Measurements from ENCODE around the gene SLCO2B1. TPM values are rescaled to one million over a fixed set of nuclear protein-coding genes. Genes with fewer than 3 reads are reported as not detected.

The SLCO2B1 gene
- total RNA-seq, 1 experiment from 2014 or later, result 0.57 TPM

- TF ChIP-seq ZNF532 (CRISPR knock-in tag; IDR thresholded peaks at IDR 0.05; ENCODE audit: borderline replicate concordance), result no peak; the same call in 1 of the 2 replicates
- no peak; the same call in 1 of the 2 replicates for TF ChIP-seq NR3C1 (CRISPR knock-in tag; conservative IDR thresholded peaks at IDR 0.05; ENCODE audit: low read depth)
- TF ChIP-seq MAX (CRISPR knock-in tag; IDR thresholded peaks at IDR 0.05), result no peak; the same call in 1 of the 2 replicates
- TF ChIP-seq ARID4B (CRISPR knock-in tag; IDR thresholded peaks at IDR 0.05; ENCODE audit: borderline replicate concordance), result no peak; the same call in 1 of the 2 replicates
- TF ChIP-seq ZNF138 (CRISPR knock-in tag; conservative IDR thresholded peaks at IDR 0.05), result no peak
- TF ChIP-seq GTF2I (CRISPR knock-in tag; conservative IDR thresholded peaks at IDR 0.05), result no peak
- peak; percentile 48; the same call in 1 of the 2 replicates for TF ChIP-seq RELA (CRISPR knock-in tag; IDR thresholded peaks at IDR 0.05; ENCODE audit: borderline replicate concordance)
- TF ChIP-seq ZBTB21 (CRISPR knock-in tag; IDR thresholded peaks at IDR 0.05; ENCODE audit: borderline replicate concordance), result no peak
- peak; percentile 54; the same call in 1 of the 2 replicates for TF ChIP-seq SP1 (CRISPR knock-in tag; conservative IDR thresholded peaks at IDR 0.05)
- TF ChIP-seq E2F5 (CRISPR knock-in tag; IDR thresholded peaks at IDR 0.05), result no peak; the same call in 1 of the 2 replicates
- TF ChIP-seq EMX1 (CRISPR knock-in tag; IDR thresholded peaks at IDR 0.05), result peak; percentile 56; the same call in 1 of the 2 replicates
- no peak for TF ChIP-seq AR (CRISPR knock-in tag; IDR thresholded peaks at IDR 0.05)
- no peak for TF ChIP-seq USF1 (CRISPR knock-in tag; IDR thresholded peaks at IDR 0.05)
- no peak for TF ChIP-seq ATF1 (CRISPR knock-in tag; IDR thresholded peaks at IDR 0.05)
- peak; percentile 66; the same call in 1 of the 2 replicates for TF ChIP-seq ETV6 (CRISPR knock-in tag; IDR thresholded peaks at IDR 0.05)
- TF ChIP-seq HMGXB4 (CRISPR knock-in tag; IDR thresholded peaks at IDR 0.05), result peak; percentile 78; the same call in 1 of the 2 replicates
- no peak for TF ChIP-seq ATF6 (CRISPR knock-in tag; IDR thresholded peaks at IDR 0.05)
- 0 out of 2 replicates have a peak, but pooled peaks have one; percentile 55 for TF ChIP-seq IRF1 (CRISPR knock-in tag; IDR thresholded peaks at IDR 0.05)
These were observed 90.4 kb downstream of the SLCO2B1 start (continued) for GRCh38 chr11:75241036-75241905.
